ENCODE measurements around the gene IFNA16. TPM values are rescaled to one million over a fixed set of nuclear protein-coding genes. Genes with fewer than 3 reads are reported as not detected.
"Not testable (repeated sequence)": the region's sequence is repeated elsewhere in the genome, so short reads cannot be mapped to it uniquely, and the experiment has no call there.

The IFNA16 gene
- total RNA-seq, 1 experiment from 2014 or later = not detected

- intact Hi-C loops (cut with micrococcal nuclease) = no loop called here
- H3K9ac ChIP-seq (ENCODE audit: low read length) = no peak overlapping the region
- H4K20me1 ChIP-seq (ENCODE audit: insufficient read depth) = no peaks in the 10 kb centered on the region
- H3K27ac ChIP-seq (ENCODE audit: low read depth, low read length) = no peak overlapping the region
- CTCF ChIA-PET = interaction anchor here (1.3 kb wide), 1 partner anchor 22 kb away, joined by 3 read pairs; no protein-coding TSS in a partner anchor
- DNase-seq (ENCODE audit: low read depth, low spot score) = no peak
- ATAC-seq = no peak
- H3K4me3 ChIP-seq (replicated peaks in 1 of 2; ENCODE audit: low read depth in 1 of 2, low read length in 2 of 2) = no peak overlapping the region
- no peak overlapping the region for H3K4me2 ChIP-seq (ENCODE audit: low read length)
- H3K9me3 ChIP-seq (ENCODE audit: control insufficient read depth in 1 of 2, insufficient read depth in 1 of 2, low read depth in 1 of 2, low read length in 2 of 2) = no peaks in the 10 kb centered on the region
- H3K27me3 ChIP-seq (ENCODE audit: insufficient read depth, low read length) = no peaks in the 10 kb centered on the region
- no peaks in the 10 kb centered on the region for H3K36me3 ChIP-seq (ENCODE audit: control insufficient read depth in 1 of 2, insufficient read depth in 2 of 2, low read length in 2 of 2)
- H3K79me2 ChIP-seq (ENCODE audit: insufficient read depth, low read length) = no peaks in the 10 kb centered on the region
- no peaks in the 10 kb centered on the region for H3K4me1 ChIP-seq (ENCODE audit: control insufficient read depth in 1 of 2, insufficient read depth in 2 of 2, low read length in 2 of 2)
- POLR2A ChIA-PET = no interaction called here
- RAD21 ChIA-PET (ENCODE audit: low non-redundant PET in 1 of 2, low total read pairs in 2 of 2, uncharacterized antibody in 2 of 2, unreplicated experiment in 2 of 2) = no interaction called here
- no peaks in the 10 kb centered on the region for H3K9me2 ChIP-seq (ENCODE audit: insufficient read depth)
- H2AFZ ChIP-seq (ENCODE audit: low read depth, low read length, poor library complexity, severe bottlenecking) = no peak overlapping the region
- BruUV-seq (replicated peaks) = no TSS peak
- TF ChIP-seq ATF3 (IDR thresholded peaks at IDR 0.05) (no peak), SP1 (IDR thresholded peaks at IDR 0.05; ENCODE audit: low read depth) (no peak), SRF (IDR thresholded peaks at IDR 0.05; ENCODE audit: low read depth) (no peak), RAD21 (IDR thresholded peaks at IDR 0.05; ENCODE audit: low read depth) (no peak), CBX3 (IDR thresholded peaks at IDR 0.05; ENCODE audit: low read depth) (no peak), EZH2 (IDR thresholded peaks at IDR 0.05) (no peak), MAX (IDR thresholded peaks at IDR 0.05) (no peak), JUND (IDR thresholded peaks at IDR 0.05) (no peak), POLR2A (IDR thresholded peaks at IDR 0.05; ENCODE audit: borderline replicate concordance, extremely low read depth, insufficient read depth, insufficient read length) (no peak), CEBPB (IDR thresholded peaks at IDR 0.05; ENCODE audit: low read depth) (no peak)
These were observed 11.9 kb downstream of the IFNA16 start for GRCh38 chr9:21205204-21205603.

- CTCF ChIA-PET; intact Hi-C loops (cut with micrococcal nuclease): not testable (repeated sequence)
These were observed 15.0 kb downstream of the IFNA16 start, which contains the start of gene IFNA7 for GRCh38 chr9:21202105-21202504. Gene IFNA7, minus strand, starts transcription at chr9:21202205. Its CDS starts 40 bp downstream, at chr9:21202165.

More at GRCh38 chr9:21202105-21202504, 15.0 kb downstream of the IFNA16 start, which contains the start of gene IFNA7:
- H3K36me3 ChIP-seq (ENCODE audit: control insufficient read depth in 1 of 2, insufficient read depth in 2 of 2, low read length in 2 of 2); H3K27me3 ChIP-seq (ENCODE audit: insufficient read depth, low read length); H3K4me2 ChIP-seq (ENCODE audit: low read length); H3K4me3 ChIP-seq (replicated peaks in 1 of 2; ENCODE audit: low read depth in 1 of 2, low read length in 2 of 2); BruUV-seq (replicated peaks); RAD21 ChIA-PET (ENCODE audit: low non-redundant PET in 1 of 2, low total read pairs in 2 of 2, uncharacterized antibody in 2 of 2, unreplicated experiment in 2 of 2); H3K9me2 ChIP-seq (ENCODE audit: insufficient read depth); DNase-seq (ENCODE audit: low read depth, low spot score); H3K4me1 ChIP-seq (ENCODE audit: control insufficient read depth in 1 of 2, insufficient read depth in 2 of 2, low read length in 2 of 2); H4K20me1 ChIP-seq (ENCODE audit: insufficient read depth); H3K9ac ChIP-seq (ENCODE audit: low read length); POLR2A ChIA-PET; ATAC-seq; H3K79me2 ChIP-seq (ENCODE audit: insufficient read depth, low read length); H3K9me3 ChIP-seq (ENCODE audit: control insufficient read depth in 1 of 2, insufficient read depth in 1 of 2, low read depth in 1 of 2, low read length in 2 of 2); H3K27ac ChIP-seq (ENCODE audit: low read depth, low read length); H2AFZ ChIP-seq (ENCODE audit: low read depth, low read length, poor library complexity, severe bottlenecking): not testable (repeated sequence)
